ENCODE data around the gene FAM114A1. TPM values are rescaled to one million over a fixed set of nuclear protein-coding genes. Genes with fewer than 3 reads are reported as not detected.

Gene FAM114A1
- total RNA-seq, 4 donors from 2014 or later, result 87.4 to 164 (median 109) TPM

GRCh38 chr4:38870098-38870808 lies 2.6 kb downstream of the FAM114A1 start:
- TF ChIP-seq, protein P1, sequence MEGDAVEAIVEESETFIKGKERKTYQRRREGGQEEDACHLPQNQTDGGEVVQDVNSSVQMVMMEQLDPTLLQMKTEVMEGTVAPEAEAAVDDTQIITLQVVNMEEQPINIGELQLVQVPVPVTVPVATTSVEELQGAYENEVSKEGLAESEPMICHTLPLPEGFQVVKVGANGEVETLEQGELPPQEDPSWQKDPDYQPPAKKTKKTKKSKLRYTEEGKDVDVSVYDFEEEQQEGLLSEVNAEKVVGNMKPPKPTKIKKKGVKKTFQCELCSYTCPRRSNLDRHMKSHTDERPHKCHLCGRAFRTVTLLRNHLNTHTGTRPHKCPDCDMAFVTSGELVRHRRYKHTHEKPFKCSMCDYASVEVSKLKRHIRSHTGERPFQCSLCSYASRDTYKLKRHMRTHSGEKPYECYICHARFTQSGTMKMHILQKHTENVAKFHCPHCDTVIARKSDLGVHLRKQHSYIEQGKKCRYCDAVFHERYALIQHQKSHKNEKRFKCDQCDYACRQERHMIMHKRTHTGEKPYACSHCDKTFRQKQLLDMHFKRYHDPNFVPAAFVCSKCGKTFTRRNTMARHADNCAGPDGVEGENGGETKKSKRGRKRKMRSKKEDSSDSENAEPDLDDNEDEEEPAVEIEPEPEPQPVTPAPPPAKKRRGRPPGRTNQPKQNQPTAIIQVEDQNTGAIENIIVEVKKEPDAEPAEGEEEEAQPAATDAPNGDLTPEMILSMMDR (IDR thresholded peaks at IDR 0.05; ENCODE audit: low read depth), result no peak

DNA sequence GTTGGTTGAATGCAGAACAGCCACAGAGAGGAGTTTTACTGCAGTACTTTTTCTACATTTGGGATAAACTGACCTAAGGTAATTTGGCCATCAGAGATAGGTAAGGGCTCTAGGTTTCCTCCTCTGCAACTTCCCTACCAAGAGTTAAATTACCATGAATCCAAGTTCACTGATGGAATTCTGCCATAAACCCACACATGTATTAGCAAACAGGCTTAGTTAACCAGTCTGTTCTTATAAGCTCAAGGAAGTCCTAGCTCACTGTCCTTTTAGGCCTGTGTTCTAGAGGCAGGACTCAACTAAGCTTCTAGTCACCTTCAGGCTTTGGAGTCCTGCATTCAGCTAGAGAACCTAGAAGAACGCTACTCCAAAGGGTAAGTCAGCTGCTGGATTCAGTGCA lies 4.0 kb downstream of the FAM114A1 start:
- TF ChIP-seq, protein P1 (IDR thresholded peaks at IDR 0.05; ENCODE audit: low read depth), result no peak

DNA sequence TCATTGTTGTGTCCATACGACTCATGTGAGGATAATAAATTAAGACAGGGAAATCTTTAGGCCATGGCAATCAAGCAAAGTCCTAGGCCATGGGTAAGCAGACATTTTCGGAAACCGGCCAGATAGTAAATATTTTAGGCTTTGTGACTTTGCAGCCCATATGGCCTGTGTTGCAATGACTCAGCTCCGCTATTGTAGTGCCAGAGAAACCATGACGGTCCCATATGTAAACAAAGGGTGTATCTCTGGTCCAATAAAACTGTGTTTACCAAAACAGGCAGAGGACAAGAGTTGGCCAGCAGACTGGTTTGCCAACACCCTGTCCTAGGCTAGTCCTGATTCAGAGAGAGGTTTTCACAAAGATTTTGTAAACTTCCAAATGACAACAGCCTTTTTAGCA lies 5.0 kb downstream of the FAM114A1 start:
- TF ChIP-seq, protein P1 (IDR thresholded peaks at IDR 0.05; ENCODE audit: low read depth), result no peak

DNA sequence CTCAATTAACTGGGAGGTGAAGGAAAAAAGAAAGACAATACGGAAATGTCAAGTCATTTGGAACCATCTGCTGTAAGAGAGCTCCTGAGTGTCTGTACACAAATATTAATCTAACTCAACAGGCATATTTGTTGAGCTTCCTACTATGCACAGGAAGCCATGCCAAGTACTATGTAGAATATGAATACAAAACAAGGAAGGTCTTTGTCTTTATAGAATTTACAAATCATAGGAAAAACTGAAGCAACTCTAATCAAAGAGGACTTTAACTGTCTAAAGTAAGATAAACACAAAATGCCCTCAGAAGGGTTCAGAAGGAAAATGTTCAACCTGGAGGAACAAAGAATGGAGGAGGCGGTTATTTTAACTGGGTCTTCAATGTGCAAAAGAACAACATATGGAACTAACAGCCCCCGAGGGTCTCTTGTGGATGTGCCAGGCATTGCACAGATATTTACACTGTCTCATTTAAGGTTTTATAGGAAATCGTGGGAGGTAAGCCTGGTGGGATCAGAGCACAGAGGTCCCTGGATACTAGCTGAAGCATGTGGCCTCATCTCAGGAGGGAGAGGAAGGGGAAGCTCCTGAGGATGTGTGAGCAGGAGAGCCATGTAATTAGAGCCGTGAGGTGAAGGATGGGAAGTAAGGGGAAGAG lies 5.8 kb downstream of the FAM114A1 start:
- TF ChIP-seq, protein P1 (IDR thresholded peaks at IDR 0.05; ENCODE audit: low read depth), result no peak

- TF ChIP-seq, protein P1 (IDR thresholded peaks at IDR 0.05; ENCODE audit: low read depth), result no peak
Observed at GRCh38 chr4:38876636-38877035, 9.0 kb downstream of the FAM114A1 start.

- TF ChIP-seq, protein P1 (IDR thresholded peaks at IDR 0.05; ENCODE audit: low read depth), result no peak
Observed at GRCh38 chr4:38884254-38884653, 16.6 kb downstream of the FAM114A1 start.

GRCh38 chr4:38889143-38889542 lies 21.5 kb downstream of the FAM114A1 start:
- TF ChIP-seq, protein P1 (IDR thresholded peaks at IDR 0.05; ENCODE audit: low read depth), result no peak

All from subcutaneous adipose tissue (tissue), 4 donors.